ENCODE data around the gene HACD4.

HACD4 gene

GRCh38 chr9:21015129-21015815 lies 16.2 kb downstream of the HACD4 start:
- H3K4me2 ChIP-seq (ENCODE audit: low read length): no peak overlapping the region
- H3K27ac ChIP-seq: no peak overlapping the region
- H3K4me1 ChIP-seq: no peaks in the 10 kb centered on the region
- TF ChIP-seq CTCF (IDR thresholded peaks at IDR 0.05): no peak
- H3K36me3 ChIP-seq (ENCODE audit: control insufficient read depth, insufficient read depth, low read length): no peaks in the 10 kb centered on the region
- H3K27me3 ChIP-seq (ENCODE audit: control insufficient read depth, insufficient read depth, low read length): no peaks in the 10 kb centered on the region
- no peak overlapping the region for H2AFZ ChIP-seq
- H3K79me2 ChIP-seq: no peaks in the 10 kb centered on the region
- no peak overlapping the region for H3K4me3 ChIP-seq (ENCODE audit: low read depth, low read length)
- H3K9me3 ChIP-seq (ENCODE audit: control insufficient read depth, low read length): no peaks in the 10 kb centered on the region
- no peak overlapping the region for H3K9ac ChIP-seq

- H3K9ac ChIP-seq: no peak overlapping the region
- no peaks in the 10 kb centered on the region for H3K9me3 ChIP-seq (ENCODE audit: control insufficient read depth, low read length)
- H3K27ac ChIP-seq: no peak overlapping the region
- no peak overlapping the region for H2AFZ ChIP-seq
- H3K4me2 ChIP-seq (ENCODE audit: low read length): no peak overlapping the region
- H3K4me1 ChIP-seq: no peaks in the 10 kb centered on the region
- no peak for TF ChIP-seq CTCF (IDR thresholded peaks at IDR 0.05)
- H3K79me2 ChIP-seq: no peaks in the 10 kb centered on the region
- no peak overlapping the region for H3K4me3 ChIP-seq (ENCODE audit: low read depth, low read length)
- H3K27me3 ChIP-seq (ENCODE audit: control insufficient read depth, insufficient read depth, low read length): no peaks in the 10 kb centered on the region
- H3K36me3 ChIP-seq (ENCODE audit: control insufficient read depth, insufficient read depth, low read length): no peaks in the 10 kb centered on the region
Measured at GRCh38 chr9:21002040-21002439, 29.4 kb downstream of the HACD4 start.

- TF ChIP-seq CTCF (IDR thresholded peaks at IDR 0.05): no peak
- Histone ChIP-seq H3K9ac (no peak overlapping the region), H3K4me1 (no peaks in the 10 kb centered on the region), H3K27ac (no peak overlapping the region), H3K27me3 (ENCODE audit: control insufficient read depth, insufficient read depth, low read length) (no peaks in the 10 kb centered on the region), H3K36me3 (ENCODE audit: control insufficient read depth, insufficient read depth, low read length) (no peaks in the 10 kb centered on the region), H3K9me3 (ENCODE audit: control insufficient read depth, low read length) (no peaks in the 10 kb centered on the region), H2AFZ (no peak overlapping the region), H3K79me2 (no peaks in the 10 kb centered on the region), H3K4me2 (ENCODE audit: low read length) (no peak overlapping the region), H3K4me3 (ENCODE audit: low read depth, low read length) (no peak overlapping the region)
Measured at GRCh38 chr9:21001581-21001980, 29.9 kb downstream of the HACD4 start.

GRCh38 chr9:20997503-20998076 lies 33.9 kb downstream of the HACD4 start:
- no peaks in the 10 kb centered on the region for H3K27me3 ChIP-seq (ENCODE audit: control insufficient read depth, insufficient read depth, low read length)
- H3K36me3 ChIP-seq (ENCODE audit: control insufficient read depth, insufficient read depth, low read length): no peaks in the 10 kb centered on the region
- no peak overlapping the region for H2AFZ ChIP-seq
- H3K9ac ChIP-seq: no peak overlapping the region
- peaks cover 7% of the 10 kb centered on the region for H3K4me1 ChIP-seq
- TF ChIP-seq CTCF (IDR thresholded peaks at IDR 0.05): no peak
- no peaks in the 10 kb centered on the region for H3K79me2 ChIP-seq
- H3K4me2 ChIP-seq (ENCODE audit: low read length): no peak overlapping the region
- no peak overlapping the region for H3K4me3 ChIP-seq (ENCODE audit: low read depth, low read length)
- no peaks in the 10 kb centered on the region for H3K9me3 ChIP-seq (ENCODE audit: control insufficient read depth, low read length)
- H3K27ac ChIP-seq: no peak overlapping the region

- H3K4me1 ChIP-seq: peaks cover 7% of the 10 kb centered on the region
- no peak overlapping the region for H3K4me2 ChIP-seq (ENCODE audit: low read length)
- no peaks in the 10 kb centered on the region for H3K36me3 ChIP-seq (ENCODE audit: control insufficient read depth, insufficient read depth, low read length)
- H3K4me3 ChIP-seq (ENCODE audit: low read depth, low read length): no peak overlapping the region
- no peaks in the 10 kb centered on the region for H3K27me3 ChIP-seq (ENCODE audit: control insufficient read depth, insufficient read depth, low read length)
- no peak overlapping the region for H3K27ac ChIP-seq
- TF ChIP-seq CTCF (IDR thresholded peaks at IDR 0.05): no peak
- H3K79me2 ChIP-seq: no peaks in the 10 kb centered on the region
- H3K9me3 ChIP-seq (ENCODE audit: control insufficient read depth, low read length): no peaks in the 10 kb centered on the region
- no peak overlapping the region for H3K9ac ChIP-seq
- H2AFZ ChIP-seq: no peak overlapping the region
Measured at GRCh38 chr9:20996809-20997208, 34.6 kb downstream of the HACD4 start.

Data from parathyroid adenoma (tissue), 2 donors.